HG02884 (cell line): ENCODE measurements around the gene KCNN4.

Experiments
- ATAC-seq: cut with Tn5 transposase; IDR thresholded peaks from one replicate; pipeline ENCODE4 v1.9.1; 2021; ENCODE audit warnings: mild to moderate bottlenecking, moderate library complexity; ENCODE audit not compliant: unreplicated experiment

Gene KCNN4

GRCh38 chr19:43799502-43800142, 18.8 kb upstream of the KCNN4 start:
- ATAC-seq, result no peak

- no peak for ATAC-seq
Measured at GRCh38 chr19:43798546-43799409, 18.0 kb upstream of the KCNN4 start.

- ATAC-seq, result no peak
Measured at GRCh38 chr19:43798026-43798545, 17.3 kb upstream of the KCNN4 start.

- ATAC-seq, result no peak
Measured at GRCh38 chr19:43797556-43797955, 16.8 kb upstream of the KCNN4 start.

GRCh38 chr19:43797118-43797517, 16.3 kb upstream of the KCNN4 start:
- ATAC-seq, result no peak

GRCh38 chr19:43790587-43790986, 9.8 kb upstream of the KCNN4 start:
- no peak for ATAC-seq

- ATAC-seq, result no peak
Measured at GRCh38 chr19:43789029-43789428, 8.3 kb upstream of the KCNN4 start.

- ATAC-seq, result no peak
Measured at GRCh38 chr19:43786665-43787064, 5.9 kb upstream of the KCNN4 start.

- ATAC-seq, result no peak
Measured at GRCh38 chr19:43784981-43785808, 4.4 kb upstream of the KCNN4 start.

GRCh38 chr19:43784241-43784980, 3.6 kb upstream of the KCNN4 start:
- no peak for ATAC-seq

- ATAC-seq, result no peak
Measured at GRCh38 chr19:43783636-43784035, 2.9 kb upstream of the KCNN4 start.

- no peak for ATAC-seq
Measured at GRCh38 chr19:43782689-43783231, 2.0 kb upstream of the KCNN4 start.

GRCh38 chr19:43782311-43782660, 1.5 kb upstream of the KCNN4 start:
- ATAC-seq, result no peak

GRCh38 chr19:43781630-43782310, 997 bp upstream of the KCNN4 start:
- ATAC-seq, result no peak

GRCh38 chr19:43779820-43780219, 953 bp downstream of the KCNN4 start:
- ATAC-seq, result no peak

GRCh38 chr19:43779147-43779819, 1.5 kb downstream of the KCNN4 start:
- no peak for ATAC-seq

GRCh38 chr19:43778651-43779050, 2.1 kb downstream of the KCNN4 start:
- no peak for ATAC-seq

GRCh38 chr19:43777163-43777695, 3.5 kb downstream of the KCNN4 start:
- no peak for ATAC-seq

GRCh38 chr19:43776286-43776685, 4.5 kb downstream of the KCNN4 start:
- ATAC-seq, result no peak
